Skeletal muscle tissue (tissue), 4 donors: ENCODE data around the gene DGKG. TPM values are rescaled to one million over a fixed set of nuclear protein-coding genes. Genes with fewer than 3 reads are reported as not detected.

Experiments
- H3K27ac ChIP-seq: one replicate; pipeline ENCODE4 v1.7.0; 2013; ENCODE audit warnings: mild to moderate bottlenecking, low read depth, low read length, inconsistent platforms
- H3K27me3 ChIP-seq, 3 donors: one replicate each; pipeline ENCODE4 v1.7.0; 2013; ENCODE audit warnings: low read length in 3 of 3; ENCODE audit not compliant: control insufficient read depth in 3 of 3, insufficient read depth in 3 of 3
- H3K36me3 ChIP-seq, 3 donors: one replicate each; pipeline ENCODE4 v1.7.0; 2013; ENCODE audit warnings: low read length in 3 of 3; ENCODE audit not compliant: control insufficient read depth in 3 of 3, insufficient read depth in 3 of 3
- H3K4me1 ChIP-seq, 3 donors: one replicate each; pipeline ENCODE4 v1.7.0; 2013; ENCODE audit warnings: low read length in 3 of 3, mild to moderate bottlenecking in 3 of 3; ENCODE audit not compliant: control insufficient read depth in 3 of 3, insufficient read depth in 3 of 3
- H3K4me3 ChIP-seq, 3 donors: one replicate each; pipeline ENCODE4 v1.7.0; 2013; ENCODE audit warnings: low read length in 3 of 3
- H3K9ac ChIP-seq, 3 donors: one replicate each; pipeline ENCODE4 v1.7.0; 2013; ENCODE audit warnings: low read length in 3 of 3, mild to moderate bottlenecking in 3 of 3, moderate library complexity in 2 of 3, low read depth in 1 of 3
- H3K9me3 ChIP-seq, 3 donors: one replicate each; pipeline ENCODE4 v1.7.0; 2013; ENCODE audit warnings: low read length in 3 of 3; ENCODE audit not compliant: control insufficient read depth in 3 of 3
- total RNA-seq: library from RNA; depleted of rRNA; stranded (reverse); fragments of >200 nt; gene quantifications from one replicate; pipeline ENCODE4 v1.2.3, GENCODE V29; 2014
- donor health status: Osteomylitis.

Gene DGKG
- total RNA-seq, 1 donor from 2014 or later: 2.6 TPM

GRCh38 chr3:186207515-186207914, 154.5 kb downstream of the DGKG start:
- no peak overlapping the region for H3K27ac ChIP-seq
- peaks cover 19 to 22% (median 20%) of the 10 kb centered on the region in 3 donors for H3K4me1 ChIP-seq
- no peaks in the 10 kb centered on the region for H3K36me3 ChIP-seq
- no peak overlapping the region for H3K4me3 ChIP-seq
- no peaks in the 10 kb centered on the region for H3K9me3 ChIP-seq
- H3K27me3 ChIP-seq: no peaks in the 10 kb centered on the region
- no peak overlapping the region for H3K9ac ChIP-seq

- Histone ChIP-seq H3K4me3 (no peak overlapping the region), H3K4me1 (no peaks in the 10 kb centered on the region), H3K9me3 (no peaks in the 10 kb centered on the region), H3K9ac (no peak overlapping the region), H3K27ac (no peak overlapping the region), H3K27me3 (no peaks in the 10 kb centered on the region), H3K36me3 (peaks cover 0 to 5% (median 0%) of the 10 kb centered on the region in 3 donors)
Observed at GRCh38 chr3:186200726-186201125, 161.3 kb downstream of the DGKG start.

- no peak overlapping the region for H3K27ac ChIP-seq
- H3K4me1 ChIP-seq: peaks cover 0 to 3% (median 3%) of the 10 kb centered on the region in 3 donors
- no peak overlapping the region for H3K9ac ChIP-seq
- H3K4me3 ChIP-seq: no peak overlapping the region
- H3K36me3 ChIP-seq: peaks cover 0 to 5% (median 0%) of the 10 kb centered on the region in 3 donors
- peaks cover 0 to 7% (median 0%) of the 10 kb centered on the region in 3 donors for H3K27me3 ChIP-seq
- H3K9me3 ChIP-seq: no peaks in the 10 kb centered on the region
Observed at GRCh38 chr3:186198442-186198841, 163.6 kb downstream of the DGKG start.

- peaks cover 0 to 7% (median 0%) of the 10 kb centered on the region in 3 donors for H3K27me3 ChIP-seq
- H3K27ac ChIP-seq: no peak overlapping the region
- H3K9ac ChIP-seq: peak overlapping the region in 1 of 3 donors; percentile 25
- H3K4me1 ChIP-seq: peaks cover 0 to 6% (median 3%) of the 10 kb centered on the region in 3 donors
- H3K36me3 ChIP-seq: no peaks in the 10 kb centered on the region
- no peaks in the 10 kb centered on the region for H3K9me3 ChIP-seq
- no peak overlapping the region for H3K4me3 ChIP-seq
Observed at GRCh38 chr3:186194451-186194811, 167.6 kb downstream of the DGKG start.

- Histone ChIP-seq H3K9me3 (no peaks in the 10 kb centered on the region), H3K4me3 (peak overlapping the region in 2 of 3 donors; percentile 34 to 57), H3K9ac (peak overlapping the region in 1 of 3 donors; percentile 52), H3K27me3 (peaks cover 0 to 7% (median 0%) of the 10 kb centered on the region in 3 donors), H3K36me3 (no peaks in the 10 kb centered on the region), H3K4me1 (peaks cover 0 to 6% (median 3%) of the 10 kb centered on the region in 3 donors), H3K27ac (no peak overlapping the region)
Observed at GRCh38 chr3:186193534-186194450, 168.2 kb downstream of the DGKG start.

- Histone ChIP-seq H3K36me3 (peaks cover 0 to 3% (median 0%) of the 10 kb centered on the region in 3 donors), H3K27me3 (peaks cover 0 to 7% (median 0%) of the 10 kb centered on the region in 3 donors), H3K9ac (no peak overlapping the region), H3K9me3 (no peaks in the 10 kb centered on the region), H3K4me1 (peaks cover under 1 to 6% (median 3%) of the 10 kb centered on the region in 3 donors), H3K4me3 (no peak overlapping the region), H3K27ac (no peak overlapping the region)
Observed at GRCh38 chr3:186192823-186193222, 169.2 kb downstream of the DGKG start.

- peaks cover 0 to 6% (median 0%) of the 10 kb centered on the region in 3 donors for H3K27me3 ChIP-seq
- H3K4me3 ChIP-seq: no peak overlapping the region
- H3K4me1 ChIP-seq: peaks cover 3 to 6% (median 4%) of the 10 kb centered on the region in 3 donors
- H3K9ac ChIP-seq: no peak overlapping the region
- H3K9me3 ChIP-seq: no peaks in the 10 kb centered on the region
- no peak overlapping the region for H3K27ac ChIP-seq
- H3K36me3 ChIP-seq: peaks cover 0 to 7% (median 0%) of the 10 kb centered on the region in 3 donors
Observed at GRCh38 chr3:186189492-186189891, 172.5 kb downstream of the DGKG start.

GRCh38 chr3:186187401-186188275, 174.4 kb downstream of the DGKG start:
- no peaks in the 10 kb centered on the region for H3K9me3 ChIP-seq
- H3K36me3 ChIP-seq: peaks cover 0 to 7% (median 0%) of the 10 kb centered on the region in 3 donors
- no peak overlapping the region for H3K4me3 ChIP-seq
- H3K4me1 ChIP-seq: peaks cover 0 to 4% (median 0%) of the 10 kb centered on the region in 3 donors
- H3K27me3 ChIP-seq: no peaks in the 10 kb centered on the region
- no peak overlapping the region for H3K27ac ChIP-seq
- no peak overlapping the region for H3K9ac ChIP-seq

GRCh38 chr3:186185194-186185787, 176.7 kb downstream of the DGKG start:
- peaks cover 0 to 7% (median 3%) of the 10 kb centered on the region in 3 donors for H3K36me3 ChIP-seq
- H3K27ac ChIP-seq: peak overlapping the region; percentile 42
- H3K4me3 ChIP-seq: no peak overlapping the region

More at GRCh38 chr3:186185194-186185787, 176.7 kb downstream of the DGKG start:
- Histone ChIP-seq H3K9ac (no peak overlapping the region), H3K9me3 (no peaks in the 10 kb centered on the region), H3K4me1 (peaks cover 0 to 4% (median 0%) of the 10 kb centered on the region in 3 donors), H3K27me3 (no peaks in the 10 kb centered on the region)
